Activated T-cell treated with anti-CD3 and anti-CD28 coated beads, Interleukin-2, amount 50 U/mL, for 24 hours (primary cell): Measurements from ENCODE around the gene JARID2.

Source experiments
- DNase-seq: peaks from one replicate; pipeline ENCODE4 v3.0.0-alpha.2; 2020
- H3K27ac Mint-ChIP-seq: 2 replicates; pipeline ENCODE4 v1.8.0; 2020; ENCODE audit warnings: mild to moderate bottlenecking, mixed read lengths
- H3K27me3 Mint-ChIP-seq: 2 replicates; pipeline ENCODE4 v1.8.0; 2020; ENCODE audit warnings: mixed read lengths
- H3K36me3 Mint-ChIP-seq: 2 replicates; pipeline ENCODE4 v1.8.0; 2020; ENCODE audit warnings: low read depth, mixed read lengths
- H3K4me1 Mint-ChIP-seq: 2 replicates; pipeline ENCODE4 v1.8.0; 2020; ENCODE audit warnings: low read depth, mixed read lengths
- H3K4me3 Mint-ChIP-seq: 2 replicates; pipeline ENCODE4 v1.8.0; 2020; ENCODE audit warnings: mild to moderate bottlenecking, moderate library complexity, mixed read lengths
- H3K9me3 Mint-ChIP-seq: 2 replicates; pipeline ENCODE4 v1.8.0; 2020; ENCODE audit warnings: mixed read lengths

Gene JARID2

GRCh38 chr6:15462717-15463525 lies 217.1 kb downstream of the JARID2 start:
- peaks cover 84% of the 10 kb centered on the region for H3K36me3 Mint-ChIP-seq
- H3K27me3 Mint-ChIP-seq, result no peaks in the 10 kb centered on the region
- no peak for DNase-seq
- no peak overlapping the region for H3K4me3 Mint-ChIP-seq
- peaks cover 71% of the 10 kb centered on the region for H3K4me1 Mint-ChIP-seq
- peak overlapping the region; percentile 0 for H3K27ac Mint-ChIP-seq
- no peaks in the 10 kb centered on the region for H3K9me3 Mint-ChIP-seq

- Mint-ChIP-seq H3K27me3 (no peaks in the 10 kb centered on the region), H3K4me3 (no peak overlapping the region), H3K27ac (peak overlapping the region; percentile 34), H3K36me3 (peaks cover 83% of the 10 kb centered on the region), H3K9me3 (no peaks in the 10 kb centered on the region), H3K4me1 (peaks cover 60% of the 10 kb centered on the region)
- DNase-seq, result peak; percentile 68
Measured at GRCh38 chr6:15464211-15464725, 218.4 kb downstream of the JARID2 start.

- Mint-ChIP-seq H3K27ac (no peak overlapping the region), H3K27me3 (no peaks in the 10 kb centered on the region), H3K4me3 (no peak overlapping the region), H3K36me3 (peaks cover 74% of the 10 kb centered on the region), H3K9me3 (no peaks in the 10 kb centered on the region), H3K4me1 (peaks cover 51% of the 10 kb centered on the region)
- DNase-seq, result no peak
Measured at GRCh38 chr6:15465212-15465611, 219.3 kb downstream of the JARID2 start.

- peaks cover 33% of the 10 kb centered on the region for H3K4me1 Mint-ChIP-seq
- DNase-seq, result no peak
- H3K36me3 Mint-ChIP-seq, result peaks cover 69% of the 10 kb centered on the region
Measured at GRCh38 chr6:15470746-15471145, 224.9 kb downstream of the JARID2 start.

DNA sequence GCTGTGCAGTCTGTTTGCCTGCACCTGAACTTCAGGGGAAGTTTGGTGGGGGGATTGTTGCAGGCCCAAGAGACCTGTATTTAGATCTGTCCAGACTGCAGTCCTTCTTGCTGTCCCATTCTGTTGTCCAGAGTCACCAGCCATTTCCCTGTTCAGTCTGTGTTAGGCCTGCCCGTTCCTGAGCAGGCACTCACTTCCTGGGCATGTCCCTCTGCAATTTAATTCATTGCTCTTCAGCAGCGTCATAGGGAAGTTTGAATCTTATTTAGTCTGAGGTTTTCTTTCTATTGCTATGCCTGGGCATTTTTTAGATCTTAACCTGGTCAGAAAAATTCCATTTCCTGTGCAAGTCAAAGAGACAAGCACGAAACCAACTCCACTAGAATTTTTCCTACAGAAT lies 226.8 kb downstream of the JARID2 start:
- Mint-ChIP-seq H3K9me3 (no peaks in the 10 kb centered on the region), H3K27me3 (no peaks in the 10 kb centered on the region), H3K4me3 (no peak overlapping the region), H3K36me3 (peaks cover 70% of the 10 kb centered on the region), H3K27ac (no peak overlapping the region), H3K4me1 (peaks cover 36% of the 10 kb centered on the region)
- no peak for DNase-seq

More at GRCh38 chr6:15470746-15471145, 224.9 kb downstream of the JARID2 start:
- H3K27ac Mint-ChIP-seq, result no peak overlapping the region
- no peaks in the 10 kb centered on the region for H3K9me3 Mint-ChIP-seq
- no peak overlapping the region for H3K4me3 Mint-ChIP-seq
- H3K27me3 Mint-ChIP-seq, result no peaks in the 10 kb centered on the region

- DNase-seq, result no peak
- Mint-ChIP-seq H3K27me3 (no peaks in the 10 kb centered on the region), H3K9me3 (no peaks in the 10 kb centered on the region), H3K4me3 (no peak overlapping the region), H3K36me3 (peaks cover 72% of the 10 kb centered on the region), H3K27ac (no peak overlapping the region), H3K4me1 (peaks cover 41% of the 10 kb centered on the region)
Measured at GRCh38 chr6:15473174-15473573, 227.3 kb downstream of the JARID2 start.

- Mint-ChIP-seq H3K36me3 (peaks cover 70% of the 10 kb centered on the region), H3K27me3 (no peaks in the 10 kb centered on the region), H3K4me3 (no peak overlapping the region), H3K9me3 (no peaks in the 10 kb centered on the region), H3K27ac (no peak overlapping the region), H3K4me1 (peaks cover 45% of the 10 kb centered on the region)
- DNase-seq, result no peak
Measured at GRCh38 chr6:15473741-15474161, 227.9 kb downstream of the JARID2 start.

GRCh38 chr6:15474196-15474595 lies 228.3 kb downstream of the JARID2 start:
- Mint-ChIP-seq H3K4me3 (no peak overlapping the region), H3K27ac (peak overlapping the region; percentile 35), H3K4me1 (peaks cover 49% of the 10 kb centered on the region), H3K36me3 (peaks cover 70% of the 10 kb centered on the region), H3K27me3 (no peaks in the 10 kb centered on the region), H3K9me3 (no peaks in the 10 kb centered on the region)
- DNase-seq, result no peak

DNA sequence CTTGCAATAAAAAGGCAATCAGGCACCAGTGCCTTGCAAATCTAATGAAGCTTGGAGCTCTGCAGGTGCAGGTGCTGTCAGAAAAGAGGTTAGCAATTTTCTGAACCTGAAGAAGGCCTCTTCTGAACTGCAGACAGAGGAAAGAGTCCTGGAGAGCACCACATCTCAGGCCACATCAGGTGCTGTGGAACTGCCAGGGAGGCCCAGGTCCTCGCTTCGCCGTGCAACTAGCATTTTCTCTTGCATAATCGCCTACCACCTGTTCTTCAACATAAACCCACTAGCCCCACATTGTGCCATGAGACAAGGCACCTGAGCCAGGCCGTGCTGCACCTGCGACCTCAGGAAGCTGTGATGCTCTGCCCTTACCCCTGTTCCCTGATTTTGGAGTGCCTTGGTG lies 229.4 kb downstream of the JARID2 start:
- H3K4me1 Mint-ChIP-seq, result peaks cover 59% of the 10 kb centered on the region
- peaks cover 81% of the 10 kb centered on the region for H3K36me3 Mint-ChIP-seq
- no peak for DNase-seq
- no peaks in the 10 kb centered on the region for H3K27me3 Mint-ChIP-seq
- peak overlapping the region; percentile 51 for H3K27ac Mint-ChIP-seq
- no peak overlapping the region for H3K4me3 Mint-ChIP-seq
- H3K9me3 Mint-ChIP-seq, result no peaks in the 10 kb centered on the region

DNA sequence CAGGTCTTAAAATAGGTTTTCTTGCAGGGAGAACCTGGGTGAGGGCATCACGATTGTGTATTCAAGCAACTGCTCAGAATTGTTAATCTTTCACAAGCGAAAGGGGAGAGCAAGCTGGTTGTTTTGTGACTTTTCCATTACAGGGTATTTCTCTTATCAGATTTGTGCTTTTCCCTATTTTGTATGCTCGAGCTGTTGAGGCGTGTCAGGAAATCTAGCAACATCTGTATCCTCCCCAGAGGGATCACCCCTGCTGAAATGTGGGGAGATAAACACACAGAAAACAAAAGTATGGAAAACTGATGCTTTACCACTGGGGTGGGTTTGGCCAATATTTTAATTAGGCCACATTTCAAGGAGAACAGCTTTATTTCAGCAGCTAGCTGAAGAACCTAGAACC lies 230.0 kb downstream of the JARID2 start:
- Mint-ChIP-seq H3K27ac (peak overlapping the region; percentile 51), H3K9me3 (no peaks in the 10 kb centered on the region), H3K36me3 (peaks cover 83% of the 10 kb centered on the region), H3K4me1 (peaks cover 64% of the 10 kb centered on the region), H3K27me3 (no peaks in the 10 kb centered on the region), H3K4me3 (no peak overlapping the region)
- DNase-seq, result no peak

GRCh38 chr6:15476631-15477380 lies 230.9 kb downstream of the JARID2 start:
- no peak overlapping the region for H3K4me3 Mint-ChIP-seq
- no peaks in the 10 kb centered on the region for H3K9me3 Mint-ChIP-seq
- peaks cover 74% of the 10 kb centered on the region for H3K4me1 Mint-ChIP-seq
- H3K27me3 Mint-ChIP-seq, result no peaks in the 10 kb centered on the region
- no peak for DNase-seq
- H3K27ac Mint-ChIP-seq, result no peak overlapping the region
- H3K36me3 Mint-ChIP-seq, result peaks cover 89% of the 10 kb centered on the region

GRCh38 chr6:15477746-15478145 lies 231.9 kb downstream of the JARID2 start:
- Mint-ChIP-seq H3K27ac (no peak overlapping the region), H3K9me3 (no peaks in the 10 kb centered on the region), H3K27me3 (no peaks in the 10 kb centered on the region), H3K4me1 (peaks cover 74% of the 10 kb centered on the region), H3K36me3 (peaks cover 87% of the 10 kb centered on the region), H3K4me3 (no peak overlapping the region)
- DNase-seq, result no peak

DNA sequence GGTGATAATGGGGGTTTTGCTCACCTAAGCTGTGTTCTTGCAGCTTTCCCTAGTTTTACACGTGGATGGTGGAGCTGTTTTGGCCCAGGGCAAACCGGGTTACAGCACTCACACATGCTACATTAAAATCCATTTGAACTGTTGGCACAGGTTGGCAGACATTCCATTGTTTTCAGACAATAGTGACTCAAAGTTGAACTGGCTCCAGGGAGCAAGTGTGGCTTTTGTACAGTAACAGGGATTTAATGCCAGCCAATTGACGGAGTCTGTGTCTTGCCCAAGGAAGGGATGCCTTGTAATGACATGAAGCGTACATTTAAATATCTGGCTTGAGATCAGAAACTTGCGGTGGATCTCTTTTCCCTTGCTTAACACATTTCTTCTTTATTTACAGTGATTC lies 233.9 kb downstream of the JARID2 start:
- H3K4me3 Mint-ChIP-seq, result no peak overlapping the region

DNA sequence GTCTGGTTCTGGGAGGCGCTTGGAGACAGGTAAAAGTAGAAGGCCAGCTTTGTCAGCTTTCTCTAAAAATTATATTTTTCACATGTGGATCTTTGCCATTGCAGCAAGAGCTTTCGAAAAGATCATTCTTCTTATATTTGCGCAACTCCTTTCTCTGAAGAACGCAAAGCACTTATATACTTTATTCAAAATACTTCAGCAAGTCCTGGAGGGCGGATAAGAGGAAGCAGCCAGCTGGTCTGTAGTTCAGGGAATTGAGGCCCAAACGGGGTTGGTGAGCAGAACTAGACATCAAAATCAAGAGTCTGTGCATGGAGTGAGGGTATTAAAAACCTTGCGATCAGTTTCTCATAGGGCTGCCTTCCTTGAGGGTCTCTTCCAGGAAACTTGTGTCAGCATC lies 234.7 kb downstream of the JARID2 start:
- peaks cover 81% of the 10 kb centered on the region for H3K4me1 Mint-ChIP-seq
- H3K36me3 Mint-ChIP-seq, result peaks cover 62% of the 10 kb centered on the region
- H3K9me3 Mint-ChIP-seq, result no peaks in the 10 kb centered on the region
- no peaks in the 10 kb centered on the region for H3K27me3 Mint-ChIP-seq
- no peak overlapping the region for H3K4me3 Mint-ChIP-seq
- H3K27ac Mint-ChIP-seq, result peak overlapping the region; percentile 53
- no peak for DNase-seq

More for the DNA sequence above, 233.9 kb downstream of the JARID2 start:
- peak overlapping the region; percentile 53 for H3K27ac Mint-ChIP-seq
- peaks cover 82% of the 10 kb centered on the region for H3K4me1 Mint-ChIP-seq
- DNase-seq, result no peak
- H3K27me3 Mint-ChIP-seq, result no peaks in the 10 kb centered on the region
- no peaks in the 10 kb centered on the region for H3K9me3 Mint-ChIP-seq
- H3K36me3 Mint-ChIP-seq, result peaks cover 70% of the 10 kb centered on the region
